Measurements from ENCODE around the gene SOX5. TPM values are rescaled to one million over a fixed set of nuclear protein-coding genes. Genes with fewer than 3 reads are reported as not detected.
"Not testable (repeated sequence)": the region's sequence is repeated elsewhere in the genome, so short reads cannot be mapped to it uniquely, and the experiment has no call there.

The SOX5 gene
- total and polyA plus RNA-seq, 9 donors, result 1.6 to 7.3 (median 2.5) TPM

DNA sequence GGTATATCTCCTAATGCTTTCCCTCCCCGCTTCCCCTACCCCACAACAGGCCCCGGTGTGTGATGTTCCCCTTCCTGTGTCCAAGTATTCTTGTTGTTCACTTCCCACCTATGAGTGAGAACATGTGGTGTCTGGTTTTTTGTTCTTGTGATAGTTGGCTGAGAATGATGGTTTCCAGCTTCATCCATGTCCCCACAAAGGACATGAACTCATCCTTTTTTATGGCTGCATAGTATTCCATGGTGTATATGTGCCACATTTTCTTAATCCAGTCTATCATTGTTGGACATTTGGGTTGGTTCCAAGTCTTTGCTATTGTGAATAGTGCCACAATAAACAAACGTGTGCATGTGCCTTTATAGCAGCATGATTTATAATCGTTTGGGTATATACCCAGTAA lies 239.1 kb downstream of the SOX5 start:
- H3K9me3 ChIP-seq (replicated peaks; ENCODE audit: control insufficient read depth, low read depth, low read length); H3K27me3 ChIP-seq (ENCODE audit: control insufficient read depth, insufficient read depth, low read length); H3K36me3 ChIP-seq (ENCODE audit: control insufficient read depth, insufficient read depth, low read length); H3K4me1 ChIP-seq (ENCODE audit: control insufficient read depth, insufficient read depth, low read length); H3K27ac ChIP-seq (ENCODE audit: low read length); DNase-seq; H3K4me3 ChIP-seq (ENCODE audit: low read length): not testable (repeated sequence)
- WGBS (ENCODE audit: insufficient coverage), result no CpG with 5 or more reads among the region's 4 CpGs

DNA sequence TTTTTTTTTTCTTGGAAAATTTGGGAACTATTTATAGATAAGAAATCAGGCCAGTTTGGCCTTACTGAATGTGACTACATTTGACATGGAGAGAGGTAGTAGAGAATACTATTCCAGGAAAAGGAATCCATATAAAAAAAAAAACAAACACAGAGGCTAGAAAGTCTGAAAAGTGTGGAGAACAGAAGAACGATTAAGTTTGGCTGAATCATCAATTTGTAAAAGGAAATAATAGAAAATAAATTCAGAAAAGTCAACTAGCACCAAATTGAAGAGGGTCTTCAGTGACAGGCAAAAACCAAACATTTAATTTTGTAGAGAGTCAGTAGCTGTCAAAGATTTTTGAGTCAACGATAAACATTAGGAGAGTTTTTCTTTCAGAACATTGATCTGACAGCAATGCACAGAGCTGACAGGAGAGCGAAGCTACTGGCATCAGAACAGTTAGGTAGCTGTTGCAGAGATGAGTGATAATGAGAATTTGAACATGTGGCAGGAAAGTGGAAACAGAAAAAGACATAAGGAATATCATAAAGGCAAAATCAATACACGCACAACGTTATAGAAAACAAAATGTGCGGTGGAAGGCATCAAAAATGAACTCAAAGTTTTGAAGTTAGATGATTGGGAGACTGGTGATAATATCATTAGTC lies 241.2 kb downstream of the SOX5 start:
- H3K27ac ChIP-seq (ENCODE audit: low read length), result no peak overlapping the region
- no peaks in the 10 kb centered on the region for H3K4me1 ChIP-seq (ENCODE audit: control insufficient read depth, insufficient read depth, low read length)
- no peaks in the 10 kb centered on the region for H3K9me3 ChIP-seq (replicated peaks; ENCODE audit: control insufficient read depth, low read depth, low read length)
- WGBS (ENCODE audit: insufficient coverage), result 83% methylated on average over 1 of the region's 6 CpGs
- no peak overlapping the region for H3K4me3 ChIP-seq (ENCODE audit: low read length)
- no peaks in the 10 kb centered on the region for H3K27me3 ChIP-seq (ENCODE audit: control insufficient read depth, insufficient read depth, low read length)
- DNase-seq, result no peak
- no peaks in the 10 kb centered on the region for H3K36me3 ChIP-seq (ENCODE audit: control insufficient read depth, insufficient read depth, low read length)

DNA sequence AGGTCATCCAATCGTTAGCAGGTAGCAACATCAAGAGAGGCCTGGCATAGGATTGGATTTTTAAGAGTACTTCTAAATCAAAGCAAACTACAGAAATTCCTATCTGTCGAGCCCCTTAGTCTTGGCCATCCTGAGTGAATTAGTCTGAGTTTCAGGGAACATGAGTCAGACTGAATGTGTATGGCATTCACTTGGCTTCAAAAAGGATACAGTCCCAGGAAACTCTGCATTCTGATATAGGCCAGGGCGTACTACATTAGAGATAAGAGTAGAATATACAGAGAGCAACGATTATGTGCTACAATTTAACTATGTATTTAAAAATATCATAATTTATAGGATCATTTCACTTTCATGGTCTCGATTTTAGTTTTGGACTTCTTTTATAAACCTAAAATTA lies 242.2 kb downstream of the SOX5 start:
- no peaks in the 10 kb centered on the region for H3K36me3 ChIP-seq (ENCODE audit: control insufficient read depth, insufficient read depth, low read length)
- H3K4me3 ChIP-seq (ENCODE audit: low read length), result no peak overlapping the region
- whole genome bisulfite sequencing (ENCODE audit: insufficient coverage), result no CpG with 5 or more reads among the region's 5 CpGs
- no peaks in the 10 kb centered on the region for H3K4me1 ChIP-seq (ENCODE audit: control insufficient read depth, insufficient read depth, low read length)
- no peaks in the 10 kb centered on the region for H3K27me3 ChIP-seq (ENCODE audit: control insufficient read depth, insufficient read depth, low read length)
- DNase-seq, result no peak
- H3K27ac ChIP-seq (ENCODE audit: low read length), result no peak overlapping the region
- no peaks in the 10 kb centered on the region for H3K9me3 ChIP-seq (replicated peaks; ENCODE audit: control insufficient read depth, low read depth, low read length)

- DNase-seq, result no peak
- WGBS (ENCODE audit: insufficient coverage), result 40% methylated on average over 1 of the region's 6 CpGs
- Histone ChIP-seq H3K27ac (ENCODE audit: low read length) (no peak overlapping the region), H3K27me3 (ENCODE audit: control insufficient read depth, insufficient read depth, low read length) (no peaks in the 10 kb centered on the region), H3K9me3 (replicated peaks; ENCODE audit: control insufficient read depth, low read depth, low read length) (no peaks in the 10 kb centered on the region), H3K36me3 (ENCODE audit: control insufficient read depth, insufficient read depth, low read length) (no peaks in the 10 kb centered on the region), H3K4me3 (ENCODE audit: low read length) (no peak overlapping the region), H3K4me1 (ENCODE audit: control insufficient read depth, insufficient read depth, low read length) (no peaks in the 10 kb centered on the region)
Measured at GRCh38 chr12:23704992-23705943, 244.2 kb downstream of the SOX5 start.

GRCh38 chr12:23703051-23703450 lies 246.4 kb downstream of the SOX5 start:
- no peaks in the 10 kb centered on the region for H3K36me3 ChIP-seq (ENCODE audit: control insufficient read depth, insufficient read depth, low read length)
- no peaks in the 10 kb centered on the region for H3K4me1 ChIP-seq (ENCODE audit: control insufficient read depth, insufficient read depth, low read length)
- H3K27me3 ChIP-seq (ENCODE audit: control insufficient read depth, insufficient read depth, low read length), result no peaks in the 10 kb centered on the region
- no peak overlapping the region for H3K4me3 ChIP-seq (ENCODE audit: low read length)
- no peaks in the 10 kb centered on the region for H3K9me3 ChIP-seq (replicated peaks; ENCODE audit: control insufficient read depth, low read depth, low read length)
- H3K27ac ChIP-seq (ENCODE audit: low read length), result no peak overlapping the region
- no peak for DNase-seq
- WGBS (ENCODE audit: insufficient coverage), result no CpG with 5 or more reads among the region's 1 CpG

DNA sequence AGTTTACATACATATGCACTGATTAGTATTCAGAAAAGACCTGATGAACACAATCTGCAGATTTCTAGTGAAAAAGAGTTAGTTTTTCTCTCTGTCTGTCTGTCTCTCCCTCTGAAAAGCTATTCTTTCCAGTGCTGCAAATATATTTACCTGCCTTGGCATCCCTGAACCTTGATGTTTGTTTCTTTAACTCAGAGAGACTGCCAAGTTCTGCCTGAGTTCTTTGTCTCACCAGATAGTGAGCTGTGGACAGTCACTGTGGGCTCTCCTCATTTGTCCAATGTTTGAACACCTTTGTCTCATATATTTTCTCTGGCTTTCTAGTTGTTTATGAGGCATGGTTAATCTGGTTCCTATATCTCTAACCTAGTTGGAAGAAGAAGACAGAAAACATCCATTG lies 250.4 kb downstream of the SOX5 start:
- no peaks in the 10 kb centered on the region for H3K4me1 ChIP-seq (ENCODE audit: control insufficient read depth, insufficient read depth, low read length)
- no peak overlapping the region for H3K4me3 ChIP-seq (ENCODE audit: low read length)
- DNase-seq, result no peak
- H3K36me3 ChIP-seq (ENCODE audit: control insufficient read depth, insufficient read depth, low read length), result no peaks in the 10 kb centered on the region
- H3K27ac ChIP-seq (ENCODE audit: low read length), result no peak overlapping the region
- H3K27me3 ChIP-seq (ENCODE audit: control insufficient read depth, insufficient read depth, low read length), result no peaks in the 10 kb centered on the region
- H3K9me3 ChIP-seq (replicated peaks; ENCODE audit: control insufficient read depth, low read depth, low read length), result no peaks in the 10 kb centered on the region

DNA sequence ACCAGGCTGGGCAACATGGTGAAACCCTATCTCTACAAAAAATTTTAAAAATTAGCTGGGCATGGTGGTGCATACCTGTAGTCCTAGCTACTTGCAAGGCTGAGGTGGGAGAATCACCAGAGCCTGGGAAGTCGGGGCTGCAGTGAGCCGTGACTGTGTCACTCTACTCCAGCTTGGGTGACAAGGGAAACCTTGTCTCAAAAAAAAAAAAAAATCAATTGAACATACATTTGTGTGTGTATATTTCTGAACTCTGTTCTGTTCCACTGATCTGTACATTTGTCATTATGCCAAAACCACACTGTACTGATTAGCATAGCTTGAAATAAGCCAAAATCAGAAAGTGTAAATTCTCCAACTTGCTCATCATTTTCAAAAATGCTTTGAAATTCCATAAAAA lies 254.6 kb downstream of the SOX5 start:
- H3K27ac ChIP-seq (ENCODE audit: low read length), result no peak overlapping the region
- no peak for DNase-seq
- no peaks in the 10 kb centered on the region for H3K9me3 ChIP-seq (replicated peaks; ENCODE audit: control insufficient read depth, low read depth, low read length)
- no peaks in the 10 kb centered on the region for H3K4me1 ChIP-seq (ENCODE audit: control insufficient read depth, insufficient read depth, low read length)
- H3K27me3 ChIP-seq (ENCODE audit: control insufficient read depth, insufficient read depth, low read length), result no peaks in the 10 kb centered on the region
- no peak overlapping the region for H3K4me3 ChIP-seq (ENCODE audit: low read length)
- H3K36me3 ChIP-seq (ENCODE audit: control insufficient read depth, insufficient read depth, low read length), result no peaks in the 10 kb centered on the region
- WGBS (ENCODE audit: insufficient coverage), result no CpG with 5 or more reads among the region's 2 CpGs

DNA sequence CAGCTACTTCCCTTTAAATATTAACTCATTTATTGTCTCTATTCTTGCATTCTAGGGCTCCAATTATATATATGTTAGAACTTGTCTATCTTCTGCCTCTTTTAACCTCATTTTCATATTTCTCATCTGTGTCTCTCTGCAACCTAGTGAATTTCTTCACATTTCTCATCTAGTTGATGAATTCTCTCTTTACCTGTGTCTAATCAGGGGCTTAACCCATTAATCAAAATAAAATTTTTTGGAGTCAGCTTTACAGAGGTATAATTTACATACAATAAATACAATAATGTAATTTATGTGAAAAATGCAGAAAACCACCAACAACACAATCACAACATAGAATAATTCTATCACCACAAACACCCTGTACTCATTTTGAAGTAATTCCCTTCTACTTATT lies 255.2 kb downstream of the SOX5 start:
- H3K4me1 ChIP-seq (ENCODE audit: control insufficient read depth, insufficient read depth, low read length), result no peaks in the 10 kb centered on the region
- no peak for DNase-seq
- no peak overlapping the region for H3K4me3 ChIP-seq (ENCODE audit: low read length)
- no peaks in the 10 kb centered on the region for H3K36me3 ChIP-seq (ENCODE audit: control insufficient read depth, insufficient read depth, low read length)
- no peaks in the 10 kb centered on the region for H3K27me3 ChIP-seq (ENCODE audit: control insufficient read depth, insufficient read depth, low read length)
- no peaks in the 10 kb centered on the region for H3K9me3 ChIP-seq (replicated peaks; ENCODE audit: control insufficient read depth, low read depth, low read length)
- no peak overlapping the region for H3K27ac ChIP-seq (ENCODE audit: low read length)

DNA sequence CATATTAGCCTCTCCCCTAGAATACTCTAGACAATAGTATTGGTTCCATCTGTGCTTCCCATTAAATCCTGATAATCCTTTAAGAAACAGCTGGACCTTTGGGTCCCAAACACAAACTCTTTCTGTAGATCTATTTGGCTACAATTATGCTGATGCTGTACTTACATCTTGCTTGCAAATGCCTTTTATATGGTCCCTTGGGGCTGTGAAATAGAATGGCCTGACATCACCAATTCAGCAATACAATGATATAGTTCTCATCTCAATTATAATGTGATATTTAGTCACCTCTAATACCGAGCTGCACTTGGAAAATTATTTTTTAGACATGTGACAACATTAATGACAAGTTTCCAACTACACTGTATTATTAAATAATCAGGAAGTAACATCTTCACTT lies 261.5 kb downstream of the SOX5 start:
- DNase-seq, result no peak
- H3K4me3 ChIP-seq (ENCODE audit: low read length), result no peak overlapping the region
- no peaks in the 10 kb centered on the region for H3K9me3 ChIP-seq (replicated peaks; ENCODE audit: control insufficient read depth, low read depth, low read length)
- no peak overlapping the region for H3K27ac ChIP-seq (ENCODE audit: low read length)
- H3K4me1 ChIP-seq (ENCODE audit: control insufficient read depth, insufficient read depth, low read length), result no peaks in the 10 kb centered on the region
- H3K36me3 ChIP-seq (ENCODE audit: control insufficient read depth, insufficient read depth, low read length), result no peaks in the 10 kb centered on the region
- H3K27me3 ChIP-seq (ENCODE audit: control insufficient read depth, insufficient read depth, low read length), result no peaks in the 10 kb centered on the region
- WGBS (ENCODE audit: insufficient coverage), result no CpG with 5 or more reads among the region's 1 CpG

GRCh38 chr12:23686095-23686494 lies 263.4 kb downstream of the SOX5 start:
- Histone ChIP-seq H3K36me3 (ENCODE audit: control insufficient read depth, insufficient read depth, low read length) (no peaks in the 10 kb centered on the region), H3K9me3 (replicated peaks; ENCODE audit: control insufficient read depth, low read depth, low read length) (no peaks in the 10 kb centered on the region), H3K27me3 (ENCODE audit: control insufficient read depth, insufficient read depth, low read length) (no peaks in the 10 kb centered on the region), H3K4me1 (ENCODE audit: control insufficient read depth, insufficient read depth, low read length) (no peaks in the 10 kb centered on the region), H3K4me3 (ENCODE audit: low read length) (no peak overlapping the region), H3K27ac (ENCODE audit: low read length) (no peak overlapping the region)
- no peak for DNase-seq

All from muscle of leg (tissue), 11 donors.